ENCODE data around the gene TNS3. TPM values are rescaled to one million over a fixed set of nuclear protein-coding genes. Genes with fewer than 3 reads are reported as not detected.

The TNS3 gene
- total and polyA plus RNA-seq, 7 donors: 17.4 to 43.8 (median 28.8) TPM

- Histone ChIP-seq H3K27ac (no peak overlapping the region), H3K9me3 (no peaks in the 10 kb centered on the region), H3K36me3 (peaks cover 0 to 2% (median 0%) of the 10 kb centered on the region in 4 donors), H3K4me3 (no peak overlapping the region), H3K4me1 (peaks cover 0 to 8% (median 0%) of the 10 kb centered on the region in 4 donors), H3K27me3 (no peaks in the 10 kb centered on the region)
- intact Hi-C loops (cut with DNase I): no loop called here
- 63 to 69% methylated on average over 1 of the region's 1 CpG for WGBS, 2 donors
- TF ChIP-seq CTCF (IDR thresholded peaks at IDR 0.05) (no peak), POLR2A (IDR thresholded peaks at IDR 0.05) (no peak), POLR2AphosphoS5 (IDR thresholded peaks at IDR 0.05) (no peak), EP300 (IDR thresholded peaks at IDR 0.05) (no peak)
- no peak for DNase-seq
Observed at GRCh38 chr7:47362984-47363383, 218.9 kb downstream of the TNS3 start.

- TF ChIP-seq EP300 (IDR thresholded peaks at IDR 0.05): no peak
- TF ChIP-seq POLR2AphosphoS5 (IDR thresholded peaks at IDR 0.05): no peak
- TF ChIP-seq CTCF (IDR thresholded peaks at IDR 0.05): no peak
- no peak for TF ChIP-seq POLR2A (IDR thresholded peaks at IDR 0.05)
- H3K4me3 ChIP-seq: no peak overlapping the region
- peaks cover 0 to 8% (median 0%) of the 10 kb centered on the region in 4 donors for H3K4me1 ChIP-seq
- 75 to 79% methylated on average over 4 of the region's 4 CpGs for WGBS, 2 donors
- H3K27me3 ChIP-seq: no peaks in the 10 kb centered on the region
- intact Hi-C loops (cut with DNase I): no loop called here
- no peak overlapping the region for H3K27ac ChIP-seq
- no peaks in the 10 kb centered on the region for H3K36me3 ChIP-seq
- no peaks in the 10 kb centered on the region for H3K9me3 ChIP-seq
- DNase-seq: no peak
Observed at GRCh38 chr7:47361746-47362215, 220.1 kb downstream of the TNS3 start.

GRCh38 chr7:47361236-47361635 is 220.7 kb downstream of the TNS3 start:
- H3K4me3 ChIP-seq: no peak overlapping the region
- no peak overlapping the region for H3K27ac ChIP-seq
- no peak for DNase-seq
- H3K27me3 ChIP-seq: no peaks in the 10 kb centered on the region
- H3K36me3 ChIP-seq: no peaks in the 10 kb centered on the region
- peaks cover 0 to 8% (median 0%) of the 10 kb centered on the region in 4 donors for H3K4me1 ChIP-seq
- TF ChIP-seq CTCF (IDR thresholded peaks at IDR 0.05) (no peak), POLR2AphosphoS5 (IDR thresholded peaks at IDR 0.05) (no peak), POLR2A (IDR thresholded peaks at IDR 0.05) (no peak), EP300 (IDR thresholded peaks at IDR 0.05) (no peak)
- 92 to 94% methylated on average over 5 of the region's 5 CpGs for WGBS, 2 donors
- intact Hi-C loops (cut with DNase I): no loop called here
- no peaks in the 10 kb centered on the region for H3K9me3 ChIP-seq

- WGBS, 2 donors: 96% methylated on average over 11 of the region's 11 CpGs
- intact Hi-C loops (cut with DNase I): no loop called here
- TF ChIP-seq CTCF (IDR thresholded peaks at IDR 0.05): no peak
- TF ChIP-seq POLR2AphosphoS5 (IDR thresholded peaks at IDR 0.05): no peak
- no peak for TF ChIP-seq EP300 (IDR thresholded peaks at IDR 0.05)
- TF ChIP-seq POLR2A (IDR thresholded peaks at IDR 0.05): no peak
- H3K9me3 ChIP-seq: no peaks in the 10 kb centered on the region
- H3K27me3 ChIP-seq: no peaks in the 10 kb centered on the region
- H3K4me1 ChIP-seq: peaks cover 0 to 8% (median 0%) of the 10 kb centered on the region in 4 donors
- no peaks in the 10 kb centered on the region for H3K36me3 ChIP-seq
- H3K27ac ChIP-seq: no peak overlapping the region
- H3K4me3 ChIP-seq: no peak overlapping the region
- no peak for DNase-seq
Observed at GRCh38 chr7:47360301-47360900, 221.5 kb downstream of the TNS3 start.
